MM.1S (cell line): ENCODE measurements around the gene MINDY4.

Experiments used
- DNase-seq: peaks from one replicate; pipeline ENCODE4 v3.0.0-alpha.2; 2015
- H2AFZ ChIP-seq: fragments of 300-600 bp; sonication (generic); 2 replicates; pipeline ENCODE4 v1.6.0; 2016; ENCODE audit warnings: antibody characterized with exemption, low read length
- H3F3A ChIP-seq: fragments of 300-600 bp; sonication (generic); 2 replicates; pipeline ENCODE4 v1.6.1; 2016; ENCODE audit warnings: mild to moderate bottlenecking, antibody characterized with exemption, low read length, moderate library complexity, mixed read lengths; ENCODE audit not compliant: insufficient read depth
- H3K27ac ChIP-seq: fragments of 300-600 bp; sonication (generic); 2 replicates; pipeline ENCODE4 v1.5.1; 2016; ENCODE audit warnings: mild to moderate bottlenecking, low read length
- H3K27me3 ChIP-seq: fragments of 300-600 bp; sonication (generic); replicated peaks from 2 replicates; pipeline ENCODE4 v1.6.0; 2016; ENCODE audit warnings: low read length; ENCODE audit not compliant: insufficient read depth
- H3K36me3 ChIP-seq: fragments of 300-600 bp; sonication (generic); replicated peaks from 2 replicates; pipeline ENCODE4 v1.6.1; 2016; ENCODE audit warnings: mild to moderate bottlenecking, low read length, mixed read lengths; ENCODE audit not compliant: insufficient read depth
- H3K4me1 ChIP-seq: fragments of 300-600 bp; sonication (generic); 2 replicates; pipeline ENCODE4 v1.6.1; 2016; ENCODE audit warnings: low read length, mixed read lengths
- H3K4me2 ChIP-seq: fragments of 300-600 bp; sonication (generic); 2 replicates; pipeline ENCODE4 v1.6.0; 2016; ENCODE audit warnings: low read depth, low read length
- H3K4me3 ChIP-seq: fragments of 300-600 bp; sonication (generic); 2 replicates; pipeline ENCODE4 v1.5.1; 2016; ENCODE audit warnings: low read length, mixed read lengths
- H3K79me2 ChIP-seq: fragments of 300-600 bp; sonication (generic); 2 replicates; pipeline ENCODE4 v1.6.1; 2016; ENCODE audit warnings: mixed run types, low read length, mixed read lengths
- H3K9ac ChIP-seq: fragments of 300-600 bp; sonication (generic); 2 replicates; pipeline ENCODE4 v1.6.1; 2016; ENCODE audit warnings: low read length, mixed read lengths
- H3K9me2 ChIP-seq: fragments of 300-600 bp; sonication (generic); replicated peaks from 2 replicates; pipeline ENCODE4 v1.6.1; 2016; ENCODE audit warnings: mild to moderate bottlenecking, low read length, mixed read lengths; ENCODE audit not compliant: insufficient read depth
- H3K9me3 ChIP-seq: fragments of 300-600 bp; sonication (generic); replicated peaks from 2 replicates; pipeline ENCODE4 v1.6.1; 2016; ENCODE audit warnings: mild to moderate bottlenecking, low read length, mixed read lengths; ENCODE audit not compliant: insufficient read depth
- H4K20me1 ChIP-seq: fragments of 300-600 bp; sonication (generic); 2 replicates; pipeline ENCODE4 v1.6.1; 2016; ENCODE audit warnings: mild to moderate bottlenecking, low read length, moderate library complexity, mixed read lengths; ENCODE audit not compliant: insufficient read depth
- CTCF ChIP-seq: fragments of 300-600 bp; sonication (generic); IDR thresholded peaks from 2 replicates; pipeline ENCODE4 v1.5.1; 2016; ENCODE audit warnings: antibody characterized with exemption, low read length, mixed read lengths
- EZH2 ChIP-seq: fragments of 300-600 bp; sonication (generic); optimal IDR thresholded peaks from 2 replicates; pipeline ENCODE3; 2017; ENCODE audit warnings: low read depth, mild to moderate bottlenecking, antibody characterized with exemption, low read length, mixed read lengths
- EZH2phosphoT487 ChIP-seq: fragments of 300-600 bp; sonication (generic); IDR thresholded peaks from 2 replicates; pipeline ENCODE4 v1.6.1; 2018; ENCODE audit warnings: antibody characterized with exemption, low read length

Gene MINDY4

GRCh38 chr7:30791114-30791513, 19.9 kb downstream of the MINDY4 start:
- H3K9ac ChIP-seq: no peak overlapping the region
- H4K20me1 ChIP-seq: no peaks in the 10 kb centered on the region
- H3F3A ChIP-seq: peaks cover 5% of the 10 kb centered on the region; the same call in 1 of the 2 replicates
- TF ChIP-seq EZH2: no peak
- no peak for TF ChIP-seq EZH2phosphoT487
- no peak for TF ChIP-seq CTCF
- no peaks in the 10 kb centered on the region for H3K36me3 ChIP-seq
- no peak overlapping the region for H3K4me2 ChIP-seq
- peaks cover 15% of the 10 kb centered on the region for H3K4me1 ChIP-seq
- no peaks in the 10 kb centered on the region for H3K79me2 ChIP-seq
- no peak for DNase-seq
- H3K4me3 ChIP-seq: no peak overlapping the region
- no peaks in the 10 kb centered on the region for H3K27me3 ChIP-seq
- no peak overlapping the region for H2AFZ ChIP-seq
- H3K9me3 ChIP-seq: no peaks in the 10 kb centered on the region
- no peak overlapping the region for H3K27ac ChIP-seq
- no peaks in the 10 kb centered on the region for H3K9me2 ChIP-seq

- peak overlapping the region; percentile 31 for H3K4me2 ChIP-seq
- no peaks in the 10 kb centered on the region for H3K79me2 ChIP-seq
- peaks cover 29% of the 10 kb centered on the region for H3K4me1 ChIP-seq
Measured at GRCh38 chr7:30795161-30795948, 24.1 kb downstream of the MINDY4 start.

GRCh38 chr7:30796105-30796869, 25.1 kb downstream of the MINDY4 start:
- peak overlapping the region; percentile 0; the same call in 1 of the 2 replicates for H3K9ac ChIP-seq
- DNase-seq: peak; percentile 31
- 0 out of 2 replicates have a peak overlapping the region, but pooled peaks have one; percentile 9 for H2AFZ ChIP-seq
- H3K4me3 ChIP-seq: no peak overlapping the region
- H3K9me2 ChIP-seq: no peaks in the 10 kb centered on the region
- no peaks in the 10 kb centered on the region for H3K36me3 ChIP-seq
- peak overlapping the region; percentile 31 for H3K4me2 ChIP-seq
- H3K27ac ChIP-seq: peak overlapping the region; percentile 52; the same call in 1 of the 2 replicates
- peaks cover 14% of the 10 kb centered on the region for H3F3A ChIP-seq
- H3K4me1 ChIP-seq: peaks cover 29% of the 10 kb centered on the region
- TF ChIP-seq EZH2phosphoT487 (no peak), EZH2 (no peak), CTCF (no peak)
- no peaks in the 10 kb centered on the region for H3K79me2 ChIP-seq
- H3K9me3 ChIP-seq: no peaks in the 10 kb centered on the region
- H4K20me1 ChIP-seq: no peaks in the 10 kb centered on the region
- H3K27me3 ChIP-seq: no peaks in the 10 kb centered on the region

More at GRCh38 chr7:30795161-30795948, 24.1 kb downstream of the MINDY4 start:
- Histone ChIP-seq H3K4me3 (no peak overlapping the region), H3K9ac (no peak overlapping the region), H3K9me2 (no peaks in the 10 kb centered on the region), H3K9me3 (no peaks in the 10 kb centered on the region), H3F3A (peaks cover 14% of the 10 kb centered on the region), H2AFZ (0 out of 2 replicates have a peak overlapping the region, but pooled peaks have one; percentile 9), H3K27me3 (no peaks in the 10 kb centered on the region), H3K27ac (peak overlapping the region; percentile 52; the same call in 1 of the 2 replicates), H3K36me3 (no peaks in the 10 kb centered on the region), H4K20me1 (no peaks in the 10 kb centered on the region)
- no peak for TF ChIP-seq CTCF
- no peak for TF ChIP-seq EZH2
- TF ChIP-seq EZH2phosphoT487: no peak
- DNase-seq: peak; percentile 41
